Caki2 (cell line): ENCODE measurements around the gene TMEM127. TPM values are rescaled to one million over a fixed set of nuclear protein-coding genes. Genes with fewer than 3 reads are reported as not detected.
"Not testable (repeated sequence)": the region's sequence is repeated elsewhere in the genome, so short reads cannot be mapped to it uniquely, and the experiment has no call there.

Source experiments
- DNase-seq: peaks from one replicate; pipeline ENCODE4 v3.0.0-alpha.2; 2015; ENCODE audit warnings: low read depth
- in situ Hi-C: cut with HindIII; loops from 2 replicates; pipeline ENCODE4 v1.10.0; 2016; ENCODE audit warnings: low sequenced_read_pairs, low pct_unique_long_range_greater_than_20kb, mixed read lengths
- total RNA-seq: library from RNA; depleted of rRNA; stranded (reverse); fragments of >200 nt; shearing (Covaris generic); gene quantifications from 2 replicates; pipeline ENCODE4 v1.2.3, GENCODE V29; 2014; ENCODE audit warnings: low replicate concordance

TMEM127 gene
- total RNA-seq, 1 experiment from 2014 or later, result 17.4 TPM

GRCh38 chr2:96265349-96265839 lies 403 bp downstream of the TMEM127 start:
- DNase-seq, result no peak

GRCh38 chr2:96264656-96265348 lies 995 bp downstream of the TMEM127 start:
- DNase-seq, result peak; percentile 28
- in situ Hi-C loops, result no loop called here

More at GRCh38 chr2:96265349-96265839, 403 bp downstream of the TMEM127 start:
- in situ Hi-C loops, result no loop called here

GRCh38 chr2:96264086-96264485 lies 1.7 kb downstream of the TMEM127 start:
- no peak for DNase-seq
- in situ Hi-C loops, result no loop called here

- DNase-seq, result no peak
- in situ Hi-C loops, result no loop called here
Observed at GRCh38 chr2:96262306-96262705, 3.5 kb downstream of the TMEM127 start.

GRCh38 chr2:96261328-96262003 lies 4.3 kb downstream of the TMEM127 start:
- no peak for DNase-seq
- in situ Hi-C loops, result no loop called here

DNA sequence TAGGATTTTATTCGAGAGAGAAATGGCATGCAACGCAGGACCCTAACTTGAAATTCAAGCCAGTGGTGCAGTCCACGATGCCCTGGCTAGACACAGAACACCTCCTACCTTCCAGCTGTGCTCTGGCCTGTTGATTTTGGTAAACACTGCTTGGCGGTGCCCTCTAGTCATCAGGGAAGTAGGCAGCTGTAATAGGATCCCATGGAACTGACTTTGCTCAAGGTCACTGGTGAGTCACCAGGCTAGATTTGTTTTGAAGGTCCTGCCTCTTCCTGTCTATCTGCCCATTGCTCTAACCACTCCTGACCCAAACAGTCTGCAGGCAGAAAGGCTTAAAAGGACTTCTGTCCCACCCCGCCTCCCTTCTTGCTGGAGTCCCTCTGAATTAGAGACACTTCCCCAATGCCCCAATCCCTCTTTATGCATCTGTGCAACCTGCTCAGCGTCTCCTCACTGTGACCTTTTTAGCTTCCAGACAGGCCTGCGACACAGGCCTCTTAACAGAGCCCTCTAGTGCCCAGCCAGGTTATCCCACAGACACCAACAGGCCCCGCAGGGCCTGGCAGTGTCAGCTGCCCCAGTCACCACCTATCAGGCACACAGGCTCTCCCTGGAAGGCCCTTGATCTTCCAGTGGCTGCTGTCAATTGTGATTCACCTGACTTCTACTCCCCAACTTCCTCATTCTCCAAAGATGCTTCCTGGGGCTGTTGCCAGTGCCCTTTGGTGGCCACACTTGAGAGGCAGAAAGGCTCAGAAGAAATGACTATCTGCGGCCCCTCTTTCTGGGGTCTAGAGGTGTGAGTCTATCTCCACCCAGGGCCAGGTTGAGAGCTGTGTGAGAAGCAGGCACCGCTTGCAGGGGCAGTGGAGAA lies 5.2 kb downstream of the TMEM127 start:
- DNase-seq, result peak; percentile 92
- in situ Hi-C loops, result no loop called here

- peak; percentile 45 for DNase-seq
- in situ Hi-C loops, result no loop called here
Observed at GRCh38 chr2:96259497-96259921, 6.3 kb downstream of the TMEM127 start.

- DNase-seq, result no peak
- in situ Hi-C loops, result no loop called here
Observed at GRCh38 chr2:96258166-96259022, 7.4 kb downstream of the TMEM127 start.

DNA sequence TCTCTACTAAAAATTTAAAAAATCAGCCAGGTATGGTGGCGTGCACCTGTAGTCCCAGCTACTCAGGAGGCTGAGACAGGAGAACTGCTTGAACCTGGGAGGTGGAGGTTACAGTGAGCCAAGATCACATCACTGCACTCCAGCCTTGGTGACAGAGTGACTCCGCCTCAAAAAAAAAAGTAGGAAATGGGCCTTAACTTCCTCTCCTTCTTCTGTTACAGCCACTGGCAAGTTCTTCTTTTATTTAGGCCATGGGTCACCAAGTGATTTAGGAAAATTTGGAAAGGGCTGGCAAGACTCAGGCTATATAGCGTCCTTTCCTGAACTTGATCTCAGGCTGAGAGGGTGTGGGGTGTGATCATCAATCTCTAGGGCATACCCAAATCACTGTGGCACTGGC lies 8.1 kb downstream of the TMEM127 start:
- DNase-seq, in situ Hi-C loops: not testable (repeated sequence)

- in situ Hi-C loops, result no loop called here
Observed at GRCh38 chr2:96256611-96257113, 9.1 kb downstream of the TMEM127 start.

GRCh38 chr2:96254571-96254970 lies 11.2 kb downstream of the TMEM127 start:
- in situ Hi-C loops, result no loop called here
- DNase-seq, result no peak

More at GRCh38 chr2:96256611-96257113, 9.1 kb downstream of the TMEM127 start:
- DNase-seq, result no peak

DNA sequence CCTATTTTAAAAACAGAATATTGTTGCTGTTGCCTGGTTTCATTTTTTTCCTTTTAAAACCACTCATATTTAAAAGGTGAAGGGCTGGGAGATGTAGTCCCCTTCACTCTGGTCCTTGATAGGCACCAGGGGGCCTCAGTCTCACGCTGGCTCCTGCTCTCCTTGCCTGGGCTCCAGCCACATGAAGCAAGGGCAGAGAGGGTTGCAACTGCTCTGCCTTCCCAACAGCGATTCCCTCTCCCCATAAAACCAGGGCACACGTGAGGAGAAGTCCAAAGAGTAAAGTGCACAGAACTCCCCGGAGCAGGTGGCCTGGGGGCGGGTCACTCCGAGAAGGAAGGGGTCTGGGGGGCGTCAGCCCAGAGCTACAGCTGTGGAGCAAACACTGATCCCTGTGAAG lies 12.8 kb downstream of the TMEM127 start:
- in situ Hi-C loops, result no loop called here
- no peak for DNase-seq

DNA sequence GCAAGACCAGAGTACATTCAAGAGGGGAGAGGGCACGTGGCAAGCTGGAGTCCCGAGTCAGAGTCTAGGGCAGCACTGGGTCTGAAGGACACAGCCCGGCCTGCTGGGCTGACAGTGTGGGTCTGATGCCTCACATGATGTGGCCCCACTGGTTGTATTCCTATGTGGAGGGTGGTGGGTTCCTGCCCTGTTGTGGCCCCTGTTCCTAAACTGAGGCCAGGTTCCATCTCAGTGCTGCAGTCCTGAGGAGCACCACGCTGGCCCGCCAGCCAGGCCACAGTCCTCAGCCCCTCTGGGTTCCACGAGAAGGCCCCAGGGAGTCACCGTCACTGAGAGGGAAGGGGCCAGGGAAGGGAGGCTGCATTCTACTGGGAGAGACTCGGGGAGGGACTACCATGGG lies 13.3 kb downstream of the TMEM127 start:
- in situ Hi-C loops, result no loop called here
- no peak for DNase-seq

DNA sequence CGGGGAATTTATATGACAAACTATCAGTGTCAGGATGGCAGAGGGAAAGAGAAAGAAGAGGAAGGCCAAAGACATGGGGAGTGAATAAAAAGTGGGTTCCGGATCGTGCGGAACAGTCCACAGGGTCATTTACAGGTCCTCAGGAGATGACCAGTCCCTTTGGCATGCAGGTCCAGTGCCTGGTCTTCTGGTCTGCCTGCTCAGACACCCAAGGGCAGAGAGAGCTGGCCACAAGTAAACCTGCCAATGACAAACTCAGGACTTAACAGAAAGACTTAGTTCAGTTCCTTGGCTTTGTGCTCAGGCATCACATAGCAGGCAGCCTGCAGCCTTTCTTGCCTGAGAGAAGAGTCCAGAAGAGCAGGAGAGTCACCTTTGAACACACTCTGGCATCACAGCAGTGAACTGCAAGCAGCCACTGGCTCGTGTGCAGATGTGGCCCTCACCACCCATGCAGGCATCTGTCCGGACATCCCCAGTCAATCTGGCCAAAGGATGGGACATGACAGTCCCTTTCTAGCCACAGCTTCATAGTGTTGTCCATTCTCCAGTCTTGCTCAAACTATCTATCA lies 14.0 kb downstream of the TMEM127 start:
- in situ Hi-C loops, result no loop called here
- DNase-seq, result peak; percentile 95

GRCh38 chr2:96250188-96250587 lies 15.6 kb downstream of the TMEM127 start:
- DNase-seq, result no peak
- in situ Hi-C loops, result no loop called here

DNA sequence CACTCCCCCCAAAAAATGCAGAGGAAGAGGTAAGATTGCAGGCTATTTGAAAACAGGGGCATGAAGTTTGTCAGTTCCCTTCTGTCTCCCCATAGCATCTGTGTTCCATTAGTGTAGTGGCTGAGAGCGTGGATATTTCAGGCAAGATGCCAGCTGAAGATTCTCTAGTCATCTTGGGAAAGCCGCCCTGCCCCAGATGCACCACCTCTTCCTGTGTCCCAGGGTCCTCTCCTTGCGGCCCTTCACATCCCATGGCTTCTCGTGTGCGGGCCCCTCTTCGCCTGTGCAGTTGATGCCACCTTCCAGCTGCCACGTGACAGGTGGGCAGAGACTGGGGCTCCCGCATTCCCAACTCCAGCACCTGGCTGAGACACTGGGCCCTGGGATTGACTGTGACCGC lies 16.1 kb downstream of the TMEM127 start:
- no peak for DNase-seq
- in situ Hi-C loops, result no loop called here

- DNase-seq, result no peak
- in situ Hi-C loops, result no loop called here
Observed at GRCh38 chr2:96248624-96249023, 17.2 kb downstream of the TMEM127 start.
